Panc1 (cell line): ENCODE data around the gene LTF. TPM values are rescaled to one million over a fixed set of nuclear protein-coding genes. Genes with fewer than 3 reads are reported as not detected.

Experiments used
- ATAC-seq: fragments of 200-7000 bp; cut with Tn5 transposase; 2 replicates; pipeline ENCODE4 v1.9.1; 2020; ENCODE audit warnings: mild to moderate bottlenecking, moderate library complexity
- BruUV-seq: library from RNA; stranded (reverse); fragments of 400-500 nt; replicated peaks from 2 replicates; lab custom pipeline; 2021; lab: Mats Ljungman, UMichigan
- CTCF ChIA-PET: fragments of 300-600 bp; sonication (Branson Sonifier 250); formaldehyde crosslinking; loops from one replicate; lab custom pipeline; 2022; ENCODE audit warnings: antibody characterized with exemption; lab: Charles Lee
- POLR2A ChIA-PET: fragments of 300-600 bp; sonication (Branson Sonifier 250); formaldehyde crosslinking; loops from one replicate; lab custom pipeline; 2022; ENCODE audit warnings: antibody characterized with exemption; lab: Charles Lee
- DNase-seq: peaks from one replicate; pipeline ENCODE4 v3.0.0-alpha.2; 2010; ENCODE audit warnings: low read depth, low spot score
- H3K27ac ChIP-seq: 2 replicates; pipeline ENCODE4 v1.5.1; 2011; ENCODE audit warnings: mild to moderate bottlenecking, low read length, inconsistent platforms
- H3K27me3 ChIP-seq: fragments of 200-500 bp; sonication (Bioruptor generic); 2 replicates; pipeline ENCODE4 v1.6.0; 2014; ENCODE audit warnings: low read length, inconsistent platforms; ENCODE audit not compliant: control insufficient read depth, insufficient read depth
- H3K36me3 ChIP-seq: fragments of 200-500 bp; sonication (Bioruptor generic); 2 replicates; pipeline ENCODE4 v1.5.1; 2014; ENCODE audit warnings: inconsistent platforms, mild to moderate bottlenecking, low read length, moderate library complexity; ENCODE audit not compliant: control insufficient read depth, insufficient read depth
- H3K4me1 ChIP-seq: 2 replicates; pipeline ENCODE4 v1.5.1; 2011; ENCODE audit warnings: inconsistent platforms, mild to moderate bottlenecking, low read length, moderate library complexity; ENCODE audit not compliant: control insufficient read depth, insufficient read depth
- H3K4me3 ChIP-seq, 2 experiments: 2 replicates each; pipeline ENCODE4 v1.5.1; 2011 to 2012; ENCODE audit warnings: low read depth in 2 of 2, low read length in 2 of 2, mild to moderate bottlenecking in 2 of 2, inconsistent platforms in 1 of 2, moderate library complexity in 1 of 2
- H3K9me3 ChIP-seq: fragments of 200-500 bp; sonication (Bioruptor generic); 2 replicates; pipeline ENCODE4 v1.5.1; 2014; ENCODE audit warnings: low read depth, mild to moderate bottlenecking, inconsistent platforms, low read length, moderate library complexity; ENCODE audit not compliant: control insufficient read depth, insufficient read depth
- POLR2AphosphoS5 ChIP-seq: IDR thresholded peaks from 2 replicates; pipeline ENCODE4 v1.6.1; 2012; ENCODE audit warnings: mild to moderate bottlenecking, low read depth, low read length, moderate library complexity
- SIN3A ChIP-seq: IDR thresholded peaks from 2 replicates; pipeline ENCODE4 v1.6.1; 2012; ENCODE audit warnings: low read depth, mild to moderate bottlenecking, low read length, moderate library complexity, borderline replicate concordance; ENCODE audit not compliant: insufficient read depth
- TCF7L2 ChIP-seq: IDR thresholded peaks from 2 replicates; pipeline ENCODE4 v1.6.1; 2011; ENCODE audit warnings: mild to moderate bottlenecking, low read depth, low read length, inconsistent platforms
- in situ Hi-C: cut with HindIII; loops from 2 replicates; pipeline ENCODE4 v1.10.0; 2016; ENCODE audit warnings: low sequenced_read_pairs, low pct_unique_long_range_greater_than_20kb
- intact Hi-C: fragments of 100-400 bp; cut with micrococcal nuclease; formaldehyde crosslinking; loops from one replicate; pipeline ENCODE4 v1.10.0; 2022; ENCODE audit not compliant: unreplicated experiment
- total RNA-seq: library from RNA; stranded (reverse); gene quantifications from one replicate; pipeline ENCODE4 v1.2.1, GENCODE V29; 2021; ENCODE audit not compliant: unreplicated experiment
- TF ChIP-seq, protein P1 (sequence below): fragments of 450-650 bp; IDR thresholded peaks from 2 replicates; pipeline ENCODE4 v1.5.1; 2017; ENCODE audit warnings: mild to moderate bottlenecking
- TF ChIP-seq, protein P2 (sequence below), 2 experiments: IDR thresholded peaks; 2 replicates each; pipeline ENCODE4 v1.6.1; 2011 to 2012; ENCODE audit warnings: low read depth in 2 of 2, control low read depth in 1 of 2, low read length in 1 of 2, mild to moderate bottlenecking in 1 of 2, moderate library complexity in 1 of 2; ENCODE audit not compliant: insufficient read depth in 1 of 2

The LTF gene
- total RNA-seq, 1 experiment from 2014 or later = not detected

DNA sequence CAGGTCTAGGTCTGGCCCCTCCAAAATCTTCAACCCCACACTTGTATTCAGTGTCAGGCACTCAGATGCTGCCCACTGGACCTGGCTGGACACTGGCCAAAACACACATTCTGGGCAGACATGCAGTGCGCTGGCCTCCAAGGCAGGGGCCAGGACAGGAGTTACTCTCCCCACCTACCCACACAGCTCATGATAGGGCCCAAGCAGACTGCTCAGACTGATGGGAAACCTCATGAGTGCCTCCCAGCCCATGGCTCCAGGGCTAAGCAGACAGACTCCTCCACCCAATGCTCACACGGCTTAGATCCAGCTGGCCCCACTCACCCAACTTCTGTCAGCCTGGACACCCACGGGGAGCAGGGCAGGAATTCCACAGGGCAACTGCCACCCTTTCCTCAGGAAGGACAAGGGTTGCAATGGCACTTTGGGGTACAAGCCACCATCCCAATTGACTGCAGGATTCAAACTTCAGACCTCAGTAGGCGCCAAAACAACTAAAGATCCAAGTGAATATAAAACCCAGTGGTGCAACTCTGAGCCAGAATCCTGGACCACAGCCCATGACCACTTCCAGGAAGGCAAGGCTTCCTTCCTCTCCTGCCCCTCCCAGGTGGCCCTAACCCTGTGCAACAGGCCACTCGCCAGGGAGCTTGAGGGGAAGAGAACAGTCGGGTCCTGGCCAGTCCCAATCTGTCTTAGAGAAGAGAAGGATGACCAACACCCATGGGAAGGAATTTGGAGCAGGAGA, 1.4 kb downstream of the LTF start:
- DNase-seq (no peak), ATAC-seq (no peak)
- no TSS peak for BruUV-seq
- no peaks in the 10 kb centered on the region for H3K4me1 ChIP-seq
- in situ Hi-C loops = no loop called here
- no peak overlapping the region for H3K4me3 ChIP-seq
- no peak for TF ChIP-seq POLR2AphosphoS5
- TF ChIP-seq, protein P1, sequence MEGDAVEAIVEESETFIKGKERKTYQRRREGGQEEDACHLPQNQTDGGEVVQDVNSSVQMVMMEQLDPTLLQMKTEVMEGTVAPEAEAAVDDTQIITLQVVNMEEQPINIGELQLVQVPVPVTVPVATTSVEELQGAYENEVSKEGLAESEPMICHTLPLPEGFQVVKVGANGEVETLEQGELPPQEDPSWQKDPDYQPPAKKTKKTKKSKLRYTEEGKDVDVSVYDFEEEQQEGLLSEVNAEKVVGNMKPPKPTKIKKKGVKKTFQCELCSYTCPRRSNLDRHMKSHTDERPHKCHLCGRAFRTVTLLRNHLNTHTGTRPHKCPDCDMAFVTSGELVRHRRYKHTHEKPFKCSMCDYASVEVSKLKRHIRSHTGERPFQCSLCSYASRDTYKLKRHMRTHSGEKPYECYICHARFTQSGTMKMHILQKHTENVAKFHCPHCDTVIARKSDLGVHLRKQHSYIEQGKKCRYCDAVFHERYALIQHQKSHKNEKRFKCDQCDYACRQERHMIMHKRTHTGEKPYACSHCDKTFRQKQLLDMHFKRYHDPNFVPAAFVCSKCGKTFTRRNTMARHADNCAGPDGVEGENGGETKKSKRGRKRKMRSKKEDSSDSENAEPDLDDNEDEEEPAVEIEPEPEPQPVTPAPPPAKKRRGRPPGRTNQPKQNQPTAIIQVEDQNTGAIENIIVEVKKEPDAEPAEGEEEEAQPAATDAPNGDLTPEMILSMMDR = no peak
- no peak for TF ChIP-seq SIN3A
- no peak for TF ChIP-seq TCF7L2
- TF ChIP-seq, protein P2, sequence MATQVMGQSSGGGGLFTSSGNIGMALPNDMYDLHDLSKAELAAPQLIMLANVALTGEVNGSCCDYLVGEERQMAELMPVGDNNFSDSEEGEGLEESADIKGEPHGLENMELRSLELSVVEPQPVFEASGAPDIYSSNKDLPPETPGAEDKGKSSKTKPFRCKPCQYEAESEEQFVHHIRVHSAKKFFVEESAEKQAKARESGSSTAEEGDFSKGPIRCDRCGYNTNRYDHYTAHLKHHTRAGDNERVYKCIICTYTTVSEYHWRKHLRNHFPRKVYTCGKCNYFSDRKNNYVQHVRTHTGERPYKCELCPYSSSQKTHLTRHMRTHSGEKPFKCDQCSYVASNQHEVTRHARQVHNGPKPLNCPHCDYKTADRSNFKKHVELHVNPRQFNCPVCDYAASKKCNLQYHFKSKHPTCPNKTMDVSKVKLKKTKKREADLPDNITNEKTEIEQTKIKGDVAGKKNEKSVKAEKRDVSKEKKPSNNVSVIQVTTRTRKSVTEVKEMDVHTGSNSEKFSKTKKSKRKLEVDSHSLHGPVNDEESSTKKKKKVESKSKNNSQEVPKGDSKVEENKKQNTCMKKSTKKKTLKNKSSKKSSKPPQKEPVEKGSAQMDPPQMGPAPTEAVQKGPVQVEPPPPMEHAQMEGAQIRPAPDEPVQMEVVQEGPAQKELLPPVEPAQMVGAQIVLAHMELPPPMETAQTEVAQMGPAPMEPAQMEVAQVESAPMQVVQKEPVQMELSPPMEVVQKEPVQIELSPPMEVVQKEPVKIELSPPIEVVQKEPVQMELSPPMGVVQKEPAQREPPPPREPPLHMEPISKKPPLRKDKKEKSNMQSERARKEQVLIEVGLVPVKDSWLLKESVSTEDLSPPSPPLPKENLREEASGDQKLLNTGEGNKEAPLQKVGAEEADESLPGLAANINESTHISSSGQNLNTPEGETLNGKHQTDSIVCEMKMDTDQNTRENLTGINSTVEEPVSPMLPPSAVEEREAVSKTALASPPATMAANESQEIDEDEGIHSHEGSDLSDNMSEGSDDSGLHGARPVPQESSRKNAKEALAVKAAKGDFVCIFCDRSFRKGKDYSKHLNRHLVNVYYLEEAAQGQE (IDR thresholded peaks at IDR 0.05; ENCODE audit: insufficient read depth in 1 of 2, low read depth in 2 of 2, low read length in 1 of 2) = no peak
- POLR2A ChIA-PET = no interaction called here
- no peaks in the 10 kb centered on the region for H3K9me3 ChIP-seq
- CTCF ChIA-PET = no interaction called here
- no peaks in the 10 kb centered on the region for H3K27me3 ChIP-seq
- intact Hi-C loops = no loop called here
- H3K36me3 ChIP-seq = no peaks in the 10 kb centered on the region
- H3K27ac ChIP-seq = no peak overlapping the region

- Histone ChIP-seq H3K4me3 (no peak overlapping the region), H3K9me3 (no peaks in the 10 kb centered on the region), H3K4me1 (no peaks in the 10 kb centered on the region), H3K27ac (no peak overlapping the region), H3K27me3 (no peaks in the 10 kb centered on the region), H3K36me3 (no peaks in the 10 kb centered on the region)
- in situ Hi-C loops = no loop called here
- no peak for ATAC-seq
- ChIA-PET CTCF (no interaction called here), POLR2A (no interaction called here)
- TF ChIP-seq, protein P2 (IDR thresholded peaks at IDR 0.05; ENCODE audit: insufficient read depth in 1 of 2, low read depth in 2 of 2, low read length in 1 of 2) = no peak
- no peak for TF ChIP-seq SIN3A
- no peak for TF ChIP-seq POLR2AphosphoS5
- no TSS peak for BruUV-seq
- intact Hi-C loops = no loop called here
- DNase-seq = no peak
Measured at GRCh38 chr3:46462511-46462910, 2.2 kb downstream of the LTF start.
